Kidney (tissue), 14 donors: ENCODE measurements around the gene DLGAP4. TPM values are rescaled to one million over a fixed set of nuclear protein-coding genes. Genes with fewer than 3 reads are reported as not detected.

ENCODE experiments used
- DNase-seq, 5 donors: peaks; one replicate each; pipeline ENCODE4 v3.0.0-alpha.2; 2013 to 2020
- FAIRE-seq: peaks from 2 replicates; lab custom pipeline; 2012; peaks lifted over from hg19 to GRCh38; lab: Jason Lieb, UNC
- H3K27ac ChIP-seq, 2 donors: one replicate each; pipeline ENCODE4 v1.7.0; 2013; ENCODE audit warnings: low read depth in 2 of 2, low read length in 2 of 2, inconsistent platforms in 1 of 2
- H3K27me3 ChIP-seq: one replicate; pipeline ENCODE4 v1.7.1; 2013; ENCODE audit warnings: low read length, inconsistent platforms; ENCODE audit not compliant: control insufficient read depth, insufficient read depth
- H3K36me3 ChIP-seq, 3 donors: one replicate each; pipeline versions ENCODE4 v1.7.0 to v1.7.1; 2013; ENCODE audit warnings: low read length in 3 of 3, control low read depth in 1 of 3, inconsistent platforms in 1 of 3; ENCODE audit not compliant: insufficient read depth in 3 of 3, control insufficient read depth in 2 of 3
- H3K4me1 ChIP-seq, 3 donors: one replicate each; pipeline versions ENCODE4 v1.7.0 to v1.7.1; 2013; ENCODE audit warnings: low read length in 3 of 3, inconsistent platforms in 1 of 3, low read depth in 1 of 3; ENCODE audit not compliant: control insufficient read depth in 2 of 3, insufficient read depth in 2 of 3
- H3K4me3 ChIP-seq, 3 donors: one replicate each; pipeline versions ENCODE4 v1.7.0 to v1.8.1; 2013; ENCODE audit warnings: low read length in 3 of 3, control low read depth in 1 of 3, inconsistent platforms in 1 of 3
- H3K9ac ChIP-seq, 3 donors: one replicate each; pipeline versions ENCODE4 v1.7.0 to v1.7.1; 2013; ENCODE audit warnings: low read length in 3 of 3, control low read depth in 1 of 3, inconsistent platforms in 1 of 3
- H3K9me3 ChIP-seq, 3 donors: one replicate each; pipeline versions ENCODE4 v1.7.0 to v1.7.1; 2013; ENCODE audit warnings: low read length in 3 of 3, control low read depth in 1 of 3, inconsistent platforms in 1 of 3; ENCODE audit not compliant: control insufficient read depth in 2 of 3, insufficient read depth in 1 of 3
- intact Hi-C: fragments of 100-400 bp; cut with DNase I; formaldehyde crosslinking; loops from one replicate; pipeline ENCODE4 v1.11.1; 2022
- polyA plus RNA-seq: library from polyadenylated mRNA; stranded (reverse); fragments of 350-450 nt; fragmentation: Illumina TruSeq; extraction: RNeasy Lipid Tissue Mini Kit (QIAGEN cat#74804); gene quantifications from one replicate; pipeline ENCODE4 v1.2.3, GENCODE V29; 2014; ENCODE audit warnings: low read depth, low replicate concordance; ENCODE audit not compliant: insufficient read depth
- total RNA-seq: library from RNA; stranded (reverse); fragmentation: NEBNext Ultra II Directional; extraction: Animal tissue kit (Norgen Biotek cat#: 25700); gene quantifications from one replicate; pipeline ENCODE4 v1.2.1, GENCODE V29; 2021
- TF ChIP-seq, protein P1 (sequence below): IDR thresholded peaks from 3 replicates; pipeline ENCODE4 v1.5.1; 2012; ENCODE audit warnings: mild to moderate bottlenecking, moderate library complexity, borderline replicate concordance; ENCODE audit not compliant: insufficient read depth; ENCODE audit errors: extremely low read depth
- donor health status: control.
- donor health status: control.
- donor health status: control.
- donor health status: control.
- donor health status: control.
- donor health status: DM: yes; HTN: yes; CAD: no.
- donor health status: Normal renal cell carcinoma (clear cell type).

DLGAP4 gene
- total and polyA plus RNA-seq, 2 donors from 2014 or later, result 19.6 to 62.4 TPM

- H3K27me3 ChIP-seq, result no peaks in the 10 kb centered on the region
- FAIRE-seq (no peak), DNase-seq (peak in 1 of 5 donors; percentile 41)
- no peaks in the 10 kb centered on the region for H3K4me1 ChIP-seq
- H3K4me3 ChIP-seq, result no peak overlapping the region
- no peak overlapping the region for H3K27ac ChIP-seq
- TF ChIP-seq, protein P1, sequence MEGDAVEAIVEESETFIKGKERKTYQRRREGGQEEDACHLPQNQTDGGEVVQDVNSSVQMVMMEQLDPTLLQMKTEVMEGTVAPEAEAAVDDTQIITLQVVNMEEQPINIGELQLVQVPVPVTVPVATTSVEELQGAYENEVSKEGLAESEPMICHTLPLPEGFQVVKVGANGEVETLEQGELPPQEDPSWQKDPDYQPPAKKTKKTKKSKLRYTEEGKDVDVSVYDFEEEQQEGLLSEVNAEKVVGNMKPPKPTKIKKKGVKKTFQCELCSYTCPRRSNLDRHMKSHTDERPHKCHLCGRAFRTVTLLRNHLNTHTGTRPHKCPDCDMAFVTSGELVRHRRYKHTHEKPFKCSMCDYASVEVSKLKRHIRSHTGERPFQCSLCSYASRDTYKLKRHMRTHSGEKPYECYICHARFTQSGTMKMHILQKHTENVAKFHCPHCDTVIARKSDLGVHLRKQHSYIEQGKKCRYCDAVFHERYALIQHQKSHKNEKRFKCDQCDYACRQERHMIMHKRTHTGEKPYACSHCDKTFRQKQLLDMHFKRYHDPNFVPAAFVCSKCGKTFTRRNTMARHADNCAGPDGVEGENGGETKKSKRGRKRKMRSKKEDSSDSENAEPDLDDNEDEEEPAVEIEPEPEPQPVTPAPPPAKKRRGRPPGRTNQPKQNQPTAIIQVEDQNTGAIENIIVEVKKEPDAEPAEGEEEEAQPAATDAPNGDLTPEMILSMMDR, result no peak
- intact Hi-C loops, result no loop called here
- H3K36me3 ChIP-seq, result no peaks in the 10 kb centered on the region
- H3K9ac ChIP-seq, result no peak overlapping the region
- H3K9me3 ChIP-seq, result no peaks in the 10 kb centered on the region
These were observed 28.4 kb downstream of the DLGAP4 start for GRCh38 chr20:36334281-36335205.

DNA sequence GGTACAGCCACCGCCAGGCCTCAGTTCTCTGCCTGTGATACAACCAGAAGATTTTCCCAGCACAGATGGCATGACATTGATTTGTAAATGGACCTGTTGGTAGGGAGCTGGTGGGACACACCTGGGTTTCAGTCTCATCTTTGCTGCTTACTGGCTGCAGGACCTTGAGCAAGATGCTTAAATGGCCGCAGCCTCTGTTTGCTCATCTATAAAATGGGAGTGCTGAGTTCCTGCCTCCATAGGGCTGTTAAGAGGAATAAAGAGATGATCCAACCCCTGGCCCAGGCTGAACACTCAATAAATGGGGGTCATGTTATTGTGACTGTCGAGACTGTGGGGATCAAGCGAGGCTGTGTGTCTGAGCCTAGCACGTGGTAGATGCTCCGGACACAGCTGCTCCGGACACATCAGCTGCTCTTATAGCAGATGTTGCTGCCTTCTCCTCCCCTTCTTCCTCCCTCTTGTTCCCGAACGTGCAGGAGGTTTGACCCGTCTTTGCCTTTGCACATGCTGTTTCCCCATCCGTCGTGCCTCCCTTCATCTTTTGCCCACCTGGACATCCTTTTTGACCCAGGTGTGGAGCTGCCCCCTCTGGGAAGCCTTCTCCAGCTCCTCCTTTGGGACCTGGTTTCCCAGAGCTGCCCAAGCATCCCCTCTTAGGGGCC lies 29.2 kb downstream of the DLGAP4 start:
- intact Hi-C loops, result no loop called here
- FAIRE-seq (no peak), DNase-seq (no peak)
- no peak overlapping the region for H3K9ac ChIP-seq
- H3K36me3 ChIP-seq, result no peaks in the 10 kb centered on the region
- no peak overlapping the region for H3K27ac ChIP-seq
- H3K4me1 ChIP-seq, result no peaks in the 10 kb centered on the region
- no peaks in the 10 kb centered on the region for H3K27me3 ChIP-seq
- H3K4me3 ChIP-seq, result no peak overlapping the region
- TF ChIP-seq, protein P1, result no peak
- H3K9me3 ChIP-seq, result no peaks in the 10 kb centered on the region

- Histone ChIP-seq H3K27ac (no peak overlapping the region), H3K27me3 (no peaks in the 10 kb centered on the region), H3K9ac (no peak overlapping the region), H3K4me3 (no peak overlapping the region), H3K36me3 (no peaks in the 10 kb centered on the region), H3K4me1 (no peaks in the 10 kb centered on the region), H3K9me3 (no peaks in the 10 kb centered on the region)
- DNase-seq (no peak), FAIRE-seq (no peak)
- intact Hi-C loops, result no loop called here
- TF ChIP-seq, protein P1, result no peak
These were observed 30.1 kb downstream of the DLGAP4 start for GRCh38 chr20:36336204-36336603.
